Measurements from ENCODE around the gene ATOH7. TPM values are rescaled to one million over a fixed set of nuclear protein-coding genes. Genes with fewer than 3 reads are reported as not detected.
"Not testable (repeated sequence)": the region's sequence is repeated elsewhere in the genome, so short reads cannot be mapped to it uniquely, and the experiment has no call there.

Gene ATOH7
- not detected in 2 replicates for total RNA-seq (2014; rRNA removed; shearing (Covaris generic); ENCODE audit: low replicate concordance)

DNA sequence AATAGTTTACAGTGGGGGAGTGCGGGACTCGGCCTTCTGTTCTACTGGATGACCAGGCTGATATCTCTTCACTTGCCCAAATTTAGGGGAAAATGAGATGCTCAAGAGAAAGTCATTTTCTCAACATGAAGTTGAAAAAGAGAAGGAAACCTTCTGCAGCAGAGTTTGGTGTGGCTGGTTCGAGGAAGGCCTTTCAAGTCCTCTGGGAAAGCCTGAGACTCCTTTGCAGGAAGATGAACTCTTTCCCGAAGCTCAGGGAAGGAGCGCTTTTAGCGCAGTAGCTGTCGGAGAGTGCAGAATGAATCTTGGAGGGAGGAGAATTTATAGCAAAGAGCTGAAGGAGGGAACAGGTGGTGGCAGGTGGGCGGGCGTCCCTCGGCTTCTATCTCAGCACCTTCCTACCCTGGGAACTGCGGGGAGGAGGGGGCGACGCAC is at the start of gene ATOH7:
ATOH7 (minus strand) TSS at position 297 of the 435 bp plus-strand sequence. CDS start 436 bp downstream, outside the sequence.
- Histone ChIP-seq H3K4me2 (ENCODE audit: low read depth, low read length, poor library complexity, severe bottlenecking) (peak within 1 kb of the TSS; percentile 74), H3K4me1 (ENCODE audit: low read length) (peaks cover 13% of the 10 kb centered on the region), H3K9me2 (replicated peaks; ENCODE audit: insufficient read depth, low read length) (no peaks in the 10 kb centered on the region), H4K20me1 (ENCODE audit: insufficient read depth, low read depth, low read length) (no peaks in the 10 kb centered on the region), H3K27ac (ENCODE audit: low read length) (no peak within 1 kb of the TSS), H3K4me3 (ENCODE audit: low read length) (peak within 1 kb of the TSS; percentile 67), H3K36me3 (ENCODE audit: insufficient read depth, low read length) (no peaks in the 10 kb centered on the region), H2AFZ (ENCODE audit: low read length) (peak within 1 kb of the TSS; percentile 97), H3K79me2 (ENCODE audit: low read length) (no peaks in the 10 kb centered on the region), H3K27me3 (ENCODE audit: low read length) (no peaks in the 10 kb centered on the region), H3K9me3 (ENCODE audit: low read length) (no peaks in the 10 kb centered on the region), H3K9ac (ENCODE audit: low read length) (peak within 1 kb of the TSS; percentile 66)
- no peak for DNase-seq

DNA sequence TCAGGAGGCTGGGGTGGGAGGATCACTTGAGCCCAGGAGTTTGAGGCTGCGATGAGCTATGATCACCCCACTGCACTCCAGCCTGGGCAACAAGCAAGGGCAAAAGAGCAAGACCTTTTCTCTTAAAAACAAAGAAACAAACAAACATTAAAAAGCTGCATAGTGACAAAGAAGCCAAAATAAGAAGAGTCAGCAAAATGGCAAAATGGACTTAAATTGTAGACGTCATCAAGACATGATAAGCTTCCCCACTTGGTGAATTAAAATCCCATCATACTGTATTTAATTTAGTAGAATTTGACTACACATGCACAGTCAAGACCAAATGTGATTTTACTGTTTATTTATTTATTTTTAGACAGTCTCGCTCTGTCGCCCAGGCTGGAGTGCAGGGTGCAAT is 48.8 kb upstream of the ATOH7 start:
- no peaks in the 10 kb centered on the region for H4K20me1 ChIP-seq (ENCODE audit: insufficient read depth, low read depth, low read length)
- H3K27ac ChIP-seq (ENCODE audit: low read length): no peak overlapping the region
- no peaks in the 10 kb centered on the region for H3K9me2 ChIP-seq (replicated peaks; ENCODE audit: insufficient read depth, low read length)
- H3K9ac ChIP-seq (ENCODE audit: low read length): no peak overlapping the region
- no peak overlapping the region for H3K4me3 ChIP-seq (ENCODE audit: low read length)
- no peaks in the 10 kb centered on the region for H3K36me3 ChIP-seq (ENCODE audit: insufficient read depth, low read length)
- DNase-seq: no peak
- H2AFZ ChIP-seq (ENCODE audit: low read length): no peak overlapping the region
- no peaks in the 10 kb centered on the region for H3K4me1 ChIP-seq (ENCODE audit: low read length)
- H3K9me3 ChIP-seq (ENCODE audit: low read length): no peaks in the 10 kb centered on the region; the same call in 1 of the 2 replicates
- H3K27me3 ChIP-seq (ENCODE audit: low read length): no peaks in the 10 kb centered on the region
- no peak overlapping the region for H3K4me2 ChIP-seq (ENCODE audit: low read depth, low read length, poor library complexity, severe bottlenecking)
- no peaks in the 10 kb centered on the region for H3K79me2 ChIP-seq (ENCODE audit: low read length)

- not testable (repeated sequence) for H3K4me3 ChIP-seq (ENCODE audit: low read length); H3K4me2 ChIP-seq (ENCODE audit: low read depth, low read length, poor library complexity, severe bottlenecking); H4K20me1 ChIP-seq (ENCODE audit: insufficient read depth, low read depth, low read length); H3K27me3 ChIP-seq (ENCODE audit: low read length); H3K36me3 ChIP-seq (ENCODE audit: insufficient read depth, low read length); H3K27ac ChIP-seq (ENCODE audit: low read length); H3K4me1 ChIP-seq (ENCODE audit: low read length); H3K9ac ChIP-seq (ENCODE audit: low read length); H3K9me2 ChIP-seq (replicated peaks; ENCODE audit: insufficient read depth, low read length); H2AFZ ChIP-seq (ENCODE audit: low read length); DNase-seq; H3K9me3 ChIP-seq (ENCODE audit: low read length); H3K79me2 ChIP-seq (ENCODE audit: low read length)
Observed at GRCh38 chr10:68278906-68279753, 47.2 kb upstream of the ATOH7 start.

GRCh38 chr10:68277814-68278213 is 45.9 kb upstream of the ATOH7 start:
- H3K36me3 ChIP-seq (ENCODE audit: insufficient read depth, low read length): not testable (repeated sequence)

GRCh38 chr10:68276224-68276623 is 44.3 kb upstream of the ATOH7 start:
- H3K4me2 ChIP-seq (ENCODE audit: low read depth, low read length, poor library complexity, severe bottlenecking): no peak overlapping the region
- no peaks in the 10 kb centered on the region for H4K20me1 ChIP-seq (ENCODE audit: insufficient read depth, low read depth, low read length)
- no peak overlapping the region for H2AFZ ChIP-seq (ENCODE audit: low read length)
- no peak overlapping the region for H3K9ac ChIP-seq (ENCODE audit: low read length)
- no peaks in the 10 kb centered on the region for H3K9me2 ChIP-seq (replicated peaks; ENCODE audit: insufficient read depth, low read length)
- H3K4me3 ChIP-seq (ENCODE audit: low read length): no peak overlapping the region
- no peaks in the 10 kb centered on the region for H3K36me3 ChIP-seq (ENCODE audit: insufficient read depth, low read length)
- H3K4me1 ChIP-seq (ENCODE audit: low read length): no peaks in the 10 kb centered on the region
- DNase-seq: no peak
- H3K79me2 ChIP-seq (ENCODE audit: low read length): no peaks in the 10 kb centered on the region
- H3K27me3 ChIP-seq (ENCODE audit: low read length): no peaks in the 10 kb centered on the region
- no peak overlapping the region for H3K27ac ChIP-seq (ENCODE audit: low read length)
- H3K9me3 ChIP-seq (ENCODE audit: low read length): no peaks in the 10 kb centered on the region; the same call in 1 of the 2 replicates

More at GRCh38 chr10:68277814-68278213, 45.9 kb upstream of the ATOH7 start:
- H3K9me3 ChIP-seq (ENCODE audit: low read length); H3K9me2 ChIP-seq (replicated peaks; ENCODE audit: insufficient read depth, low read length); DNase-seq; H3K27me3 ChIP-seq (ENCODE audit: low read length); H3K4me3 ChIP-seq (ENCODE audit: low read length); H3K27ac ChIP-seq (ENCODE audit: low read length); H3K79me2 ChIP-seq (ENCODE audit: low read length); H3K9ac ChIP-seq (ENCODE audit: low read length); H2AFZ ChIP-seq (ENCODE audit: low read length); H3K4me1 ChIP-seq (ENCODE audit: low read length); H3K4me2 ChIP-seq (ENCODE audit: low read depth, low read length, poor library complexity, severe bottlenecking); H4K20me1 ChIP-seq (ENCODE audit: insufficient read depth, low read depth, low read length): not testable (repeated sequence)

- H3K9ac ChIP-seq (ENCODE audit: low read length): no peak overlapping the region
- no peaks in the 10 kb centered on the region for H3K4me1 ChIP-seq (ENCODE audit: low read length)
- H3K27me3 ChIP-seq (ENCODE audit: low read length): no peaks in the 10 kb centered on the region
- no peaks in the 10 kb centered on the region for H4K20me1 ChIP-seq (ENCODE audit: insufficient read depth, low read depth, low read length)
- H3K36me3 ChIP-seq (ENCODE audit: insufficient read depth, low read length): no peaks in the 10 kb centered on the region
- no peak overlapping the region for H3K4me2 ChIP-seq (ENCODE audit: low read depth, low read length, poor library complexity, severe bottlenecking)
- no peak overlapping the region for H3K27ac ChIP-seq (ENCODE audit: low read length)
- H3K9me2 ChIP-seq (replicated peaks; ENCODE audit: insufficient read depth, low read length): no peaks in the 10 kb centered on the region
- H3K9me3 ChIP-seq (ENCODE audit: low read length): no peaks in the 10 kb centered on the region; the same call in 1 of the 2 replicates
- H2AFZ ChIP-seq (ENCODE audit: low read length): no peak overlapping the region
- no peak overlapping the region for H3K4me3 ChIP-seq (ENCODE audit: low read length)
- H3K79me2 ChIP-seq (ENCODE audit: low read length): no peaks in the 10 kb centered on the region
- no peak for DNase-seq
Observed at GRCh38 chr10:68275600-68276126, 43.8 kb upstream of the ATOH7 start.

DNA sequence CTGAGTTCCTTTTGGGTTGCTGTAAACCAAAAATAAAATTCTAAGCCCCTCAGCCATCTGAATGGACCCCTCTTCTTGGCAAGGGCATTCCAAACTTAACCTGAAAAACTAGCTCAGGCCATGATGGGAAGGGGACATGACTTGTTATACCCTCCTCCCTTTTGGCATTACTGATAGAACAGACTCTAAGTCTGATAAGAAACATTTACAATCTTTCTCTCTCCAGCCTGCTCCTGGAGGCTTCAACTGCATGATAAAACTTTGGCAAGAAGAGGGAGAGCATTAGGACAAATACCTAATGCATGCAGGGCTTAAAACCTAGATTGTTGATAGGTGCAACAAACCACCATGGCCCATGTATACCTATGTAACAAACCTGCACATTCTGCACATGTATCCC is 40.9 kb upstream of the ATOH7 start:
- H3K4me2 ChIP-seq (ENCODE audit: low read depth, low read length, poor library complexity, severe bottlenecking): no peak overlapping the region
- H3K79me2 ChIP-seq (ENCODE audit: low read length): no peaks in the 10 kb centered on the region
- H2AFZ ChIP-seq (ENCODE audit: low read length): no peak overlapping the region
- H3K27ac ChIP-seq (ENCODE audit: low read length): no peak overlapping the region
- H3K4me1 ChIP-seq (ENCODE audit: low read length): no peaks in the 10 kb centered on the region
- no peaks in the 10 kb centered on the region for H4K20me1 ChIP-seq (ENCODE audit: insufficient read depth, low read depth, low read length)
- no peak overlapping the region for H3K9ac ChIP-seq (ENCODE audit: low read length)
- no peaks in the 10 kb centered on the region for H3K27me3 ChIP-seq (ENCODE audit: low read length)
- no peaks in the 10 kb centered on the region for H3K9me3 ChIP-seq (ENCODE audit: low read length)
- DNase-seq: no peak
- no peaks in the 10 kb centered on the region for H3K36me3 ChIP-seq (ENCODE audit: insufficient read depth, low read length)
- no peaks in the 10 kb centered on the region for H3K9me2 ChIP-seq (replicated peaks; ENCODE audit: insufficient read depth, low read length)
- H3K4me3 ChIP-seq (ENCODE audit: low read length): no peak overlapping the region

GRCh38 chr10:68271196-68271882 is 39.4 kb upstream of the ATOH7 start:
- no peak for DNase-seq
- Histone ChIP-seq H3K9ac (ENCODE audit: low read length) (no peak overlapping the region), H3K4me3 (ENCODE audit: low read length) (no peak overlapping the region), H3K36me3 (ENCODE audit: insufficient read depth, low read length) (no peaks in the 10 kb centered on the region), H4K20me1 (ENCODE audit: insufficient read depth, low read depth, low read length) (no peaks in the 10 kb centered on the region), H3K79me2 (ENCODE audit: low read length) (no peaks in the 10 kb centered on the region), H3K9me3 (ENCODE audit: low read length) (no peaks in the 10 kb centered on the region), H3K27ac (ENCODE audit: low read length) (no peak overlapping the region), H3K9me2 (replicated peaks; ENCODE audit: insufficient read depth, low read length) (no peaks in the 10 kb centered on the region), H3K4me1 (ENCODE audit: low read length) (no peaks in the 10 kb centered on the region), H2AFZ (ENCODE audit: low read length) (no peak overlapping the region), H3K4me2 (ENCODE audit: low read depth, low read length, poor library complexity, severe bottlenecking) (no peak overlapping the region), H3K27me3 (ENCODE audit: low read length) (no peaks in the 10 kb centered on the region)

All from Karpas-422 (cell line).